ENCODE data around the gene DNAH6.

The DNAH6 gene

DNA sequence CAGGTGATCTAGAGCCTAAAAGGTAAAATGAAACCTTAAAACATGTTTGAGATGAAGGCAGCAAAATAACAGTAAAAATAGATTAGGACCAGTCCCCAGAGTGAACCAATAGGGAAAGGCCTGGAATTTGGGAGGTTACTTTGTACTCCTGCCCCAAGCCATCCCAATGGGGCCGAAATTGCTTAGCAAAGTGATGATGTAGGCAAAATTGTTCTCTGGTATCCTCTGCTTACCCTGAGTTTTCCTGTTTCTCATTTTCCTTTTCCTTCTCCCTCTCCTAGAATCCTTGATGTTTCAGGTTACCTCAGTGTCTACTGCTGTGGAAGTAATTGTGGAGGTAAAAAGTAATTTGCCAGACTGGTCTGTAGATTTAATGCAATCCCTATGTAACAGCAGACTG, 271.7 kb downstream of the DNAH6 start:
- no peak for FAIRE-seq
- DNase-seq (ENCODE audit: insufficient read length, low spot score) = no peak

DNA sequence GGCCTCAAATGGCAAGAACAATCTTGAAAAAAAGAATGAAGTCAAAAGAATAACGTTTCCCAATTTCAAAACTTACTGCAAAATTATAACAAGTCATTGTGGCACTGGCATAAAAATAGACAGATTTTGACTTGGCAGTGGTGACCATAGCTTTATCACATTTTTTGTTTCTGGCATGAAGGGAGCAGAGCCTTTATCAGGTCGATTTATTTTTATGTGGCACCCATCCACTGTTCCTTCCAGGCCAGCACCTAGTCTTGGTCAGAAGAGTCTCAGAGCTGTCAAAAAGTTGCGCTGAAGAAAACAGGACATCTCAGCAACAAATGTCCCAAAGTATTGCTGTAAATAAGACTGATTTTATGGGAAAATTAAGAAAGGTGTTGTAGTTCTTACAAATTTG, 272.2 kb downstream of the DNAH6 start:
- DNase-seq (ENCODE audit: insufficient read length, low spot score) (no peak), FAIRE-seq (no peak)

DNA sequence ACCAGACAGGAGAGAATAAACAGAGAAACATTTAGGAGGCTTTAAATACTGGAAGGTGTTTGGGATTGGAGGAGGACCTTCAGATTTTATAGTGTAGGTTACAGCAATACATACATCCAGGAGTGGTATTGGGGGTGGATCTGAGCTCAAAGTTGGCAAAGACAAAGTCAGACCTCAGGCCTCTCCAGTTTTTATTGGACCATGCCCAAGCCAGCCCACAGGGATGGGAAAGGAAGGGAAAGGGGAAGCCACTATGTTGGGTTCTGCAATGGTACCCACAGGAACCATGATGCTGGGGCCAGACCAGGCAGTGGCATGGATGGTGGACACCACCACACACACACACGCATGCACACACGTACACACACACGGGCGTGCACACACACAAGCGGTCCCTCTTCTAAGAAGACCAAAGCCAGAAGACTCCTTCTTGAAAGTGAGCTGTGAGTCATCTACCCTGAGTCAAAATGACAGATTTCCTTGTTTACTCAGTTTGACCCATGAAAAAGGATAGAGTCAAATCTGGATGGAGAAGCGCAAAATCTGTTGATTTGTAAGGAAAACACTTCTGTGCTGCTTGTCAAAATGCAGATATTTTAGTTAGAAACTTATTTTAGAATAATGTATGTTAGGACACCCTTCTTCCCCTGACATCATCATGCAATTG, 276.7 kb downstream of the DNAH6 start:
- DNase-seq (ENCODE audit: insufficient read length, low spot score) = no peak
- FAIRE-seq = no peak

DNA sequence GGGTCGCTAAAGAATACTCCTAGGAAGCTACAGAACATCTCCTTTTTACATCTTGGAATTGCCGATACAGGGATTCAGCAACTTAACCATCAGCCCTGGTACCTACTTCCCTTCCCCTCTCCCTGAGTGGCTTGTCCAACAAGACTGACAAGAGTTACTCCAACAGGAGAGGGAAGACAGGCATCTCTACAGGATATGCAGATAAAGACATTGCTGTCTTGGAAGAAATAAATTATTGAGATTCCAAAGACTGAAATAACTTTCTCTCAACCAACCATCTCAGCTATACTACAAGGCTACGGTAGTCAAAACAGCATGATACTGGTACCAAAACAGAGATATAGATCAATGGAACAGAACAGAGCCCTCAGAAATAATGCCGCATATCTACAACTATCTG, 277.3 kb downstream of the DNAH6 start:
- DNase-seq (ENCODE audit: insufficient read length, low spot score) (no peak), FAIRE-seq (no peak)

DNA sequence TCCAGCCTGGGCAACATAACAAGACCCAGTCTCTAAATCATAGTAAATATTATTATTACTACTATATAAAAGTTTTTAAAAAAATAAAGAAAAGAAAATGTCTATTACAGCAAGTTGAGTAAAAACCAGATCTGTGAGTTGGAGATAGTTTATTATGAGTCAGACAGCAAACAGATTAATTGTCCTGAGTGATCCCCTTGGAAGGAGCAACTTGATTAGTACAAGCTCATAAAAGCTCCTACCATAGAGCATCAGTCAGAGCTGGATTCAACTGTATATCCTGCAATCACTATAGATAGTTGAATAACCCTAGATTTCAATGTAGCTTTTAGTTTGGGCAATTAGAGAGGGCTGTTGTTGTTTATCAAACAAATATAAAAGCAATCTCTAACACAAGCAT, 280.5 kb downstream of the DNAH6 start:
- DNase-seq (ENCODE audit: insufficient read length, low spot score) (no peak), FAIRE-seq (no peak)

DNA sequence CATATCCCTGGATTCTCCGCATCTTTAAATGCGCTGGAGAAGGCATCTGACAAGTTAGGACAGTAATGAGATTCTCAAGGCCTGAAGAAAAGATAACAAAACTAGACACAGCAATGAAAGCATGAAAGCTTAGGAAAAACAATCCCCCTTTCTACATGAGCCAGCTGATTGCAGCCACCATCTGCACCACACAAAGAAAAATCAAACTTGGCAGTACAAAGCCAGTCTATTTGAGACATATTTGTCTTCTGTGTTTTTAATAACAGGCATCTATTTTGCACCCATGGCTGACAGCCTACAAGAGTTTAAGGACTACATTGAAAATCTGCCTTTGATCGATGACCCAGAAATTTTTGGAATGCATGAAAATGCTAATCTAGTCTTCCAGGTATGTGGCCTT, 281.0 kb downstream of the DNAH6 start:
- no peak for FAIRE-seq

DNA sequence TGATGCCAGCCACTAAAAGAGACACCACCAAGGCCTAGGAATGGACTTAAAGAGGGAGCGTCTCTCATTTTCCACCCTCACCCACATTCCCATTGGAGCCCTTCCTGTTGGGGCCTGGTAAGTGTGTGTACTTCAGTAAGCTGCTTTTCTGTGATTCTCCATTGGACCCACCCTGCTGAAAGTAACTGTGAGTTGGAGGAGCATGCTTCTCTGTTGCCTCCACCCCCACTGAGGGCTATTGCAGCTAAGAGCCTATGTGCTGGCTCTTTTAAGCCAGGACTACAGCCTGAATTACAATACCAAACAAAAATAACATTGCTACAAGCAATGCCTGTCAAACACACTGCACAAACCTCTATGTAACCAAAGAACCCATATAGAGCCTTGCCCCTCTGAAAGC, 283.5 kb downstream of the DNAH6 start:
- FAIRE-seq = peak; percentile 45

More for the DNA sequence above, 281.0 kb downstream of the DNAH6 start:
- no peak for DNase-seq (ENCODE audit: insufficient read length, low spot score)

DNA sequence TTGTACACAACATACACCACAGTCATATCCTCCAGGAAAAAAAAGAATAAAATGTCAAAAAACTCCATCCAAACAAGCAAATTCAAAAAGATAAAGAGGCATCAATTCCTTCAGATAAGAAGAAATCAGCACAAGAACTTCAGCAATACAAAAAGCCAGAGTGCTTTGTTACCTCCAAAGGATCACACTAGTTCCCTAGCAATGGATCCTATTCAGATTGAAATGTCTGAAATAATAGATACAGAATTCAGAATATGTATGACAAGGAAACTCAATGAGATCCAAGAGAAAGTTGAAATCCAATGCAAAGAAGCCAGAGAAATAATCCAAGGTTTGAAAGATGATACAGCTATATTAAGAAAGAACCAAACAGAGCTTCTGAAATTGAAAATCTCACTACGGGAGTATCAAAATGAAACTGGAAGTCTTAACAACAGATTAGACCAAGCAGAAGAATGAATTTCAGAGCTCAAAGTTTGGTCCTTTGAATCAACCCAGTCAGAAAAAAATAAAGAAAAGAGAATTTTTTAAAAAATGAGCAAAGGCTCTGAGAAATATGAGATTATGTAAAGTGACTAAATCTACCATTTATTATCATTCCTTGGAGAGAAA, 284.0 kb downstream of the DNAH6 start:
- DNase-seq (ENCODE audit: insufficient read length, low spot score) = no peak
- peak; percentile 66 for FAIRE-seq

More for the DNA sequence above, 283.5 kb downstream of the DNAH6 start:
- no peak for DNase-seq (ENCODE audit: insufficient read length, low spot score)

DNA sequence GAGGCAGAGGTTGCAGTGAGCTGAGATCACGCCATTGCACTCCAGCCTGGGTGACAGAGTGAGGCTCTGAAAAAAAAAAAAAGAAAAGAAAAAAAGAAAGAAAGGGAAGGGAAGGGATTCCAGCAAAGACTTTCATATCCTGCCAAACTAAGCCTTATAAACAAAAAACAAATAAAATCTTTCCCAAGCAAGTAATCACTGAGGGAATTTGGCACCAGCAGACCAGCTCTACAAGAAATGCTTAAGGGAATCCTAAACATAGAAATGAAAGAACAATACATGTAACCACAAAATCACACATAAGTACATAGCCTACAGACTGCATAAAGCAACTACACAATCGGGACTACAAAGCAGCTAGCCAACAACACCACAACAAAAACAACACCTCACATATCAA, 285.5 kb downstream of the DNAH6 start:
- DNase-seq (ENCODE audit: insufficient read length, low spot score) = no peak
- FAIRE-seq = no peak

DNA sequence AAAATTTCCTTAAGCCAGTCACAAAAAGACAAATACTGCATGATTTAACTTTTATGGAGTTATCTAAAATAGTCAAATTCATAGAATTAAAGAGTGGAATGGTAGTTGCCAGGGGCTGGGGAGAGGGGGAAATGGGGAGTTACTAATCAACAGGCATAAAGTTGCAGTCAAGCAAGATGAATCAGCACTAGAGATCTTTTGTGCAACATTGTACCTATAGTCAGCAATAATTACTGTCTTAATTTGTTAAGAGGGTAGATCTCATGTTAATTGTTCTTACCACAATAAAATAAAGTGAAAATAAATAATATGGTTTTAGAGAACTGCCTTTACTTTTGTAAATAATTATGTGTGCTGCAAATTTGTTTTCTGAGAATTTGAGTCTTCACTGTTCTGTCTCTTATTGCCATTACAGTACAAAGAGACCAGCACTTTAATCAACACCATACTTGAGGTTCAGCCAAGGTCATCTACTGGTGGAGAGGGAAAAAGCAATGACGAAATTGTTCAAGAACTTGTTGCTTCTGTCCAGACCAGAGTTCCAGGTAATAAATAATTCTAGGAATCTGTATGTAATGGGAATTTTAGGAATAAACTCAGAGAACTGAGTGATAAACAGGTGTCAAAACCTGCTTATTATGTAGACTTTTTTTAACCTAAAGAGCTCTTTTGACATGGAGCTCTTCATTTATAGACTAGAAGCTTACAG, 289.1 kb downstream of the DNAH6 start:
- no peak for DNase-seq (ENCODE audit: insufficient read length, low spot score)
- no peak for FAIRE-seq

DNA sequence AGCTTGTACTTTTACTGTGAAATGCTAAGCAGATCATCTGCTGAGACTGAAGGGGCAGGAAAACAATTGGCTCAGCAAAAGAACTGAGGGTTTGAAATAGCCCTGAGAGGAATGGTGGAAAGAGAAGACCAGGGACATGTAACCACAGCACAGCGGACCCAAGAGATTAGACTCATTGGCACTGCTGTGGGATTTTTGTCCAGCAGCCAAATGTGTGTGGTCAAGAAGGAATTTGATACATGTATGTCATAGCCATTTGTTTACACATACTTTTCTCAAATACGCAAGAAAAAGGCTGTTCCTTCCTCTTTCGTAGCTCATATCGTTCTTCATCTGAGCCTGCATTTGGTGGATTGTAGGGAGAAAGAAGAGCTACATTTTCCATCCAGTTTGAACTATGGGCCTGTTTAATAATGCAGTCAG, 290.8 kb downstream of the DNAH6 start:
- no peak for DNase-seq (ENCODE audit: insufficient read length, low spot score)
- peak; percentile 63 for FAIRE-seq

DNA sequence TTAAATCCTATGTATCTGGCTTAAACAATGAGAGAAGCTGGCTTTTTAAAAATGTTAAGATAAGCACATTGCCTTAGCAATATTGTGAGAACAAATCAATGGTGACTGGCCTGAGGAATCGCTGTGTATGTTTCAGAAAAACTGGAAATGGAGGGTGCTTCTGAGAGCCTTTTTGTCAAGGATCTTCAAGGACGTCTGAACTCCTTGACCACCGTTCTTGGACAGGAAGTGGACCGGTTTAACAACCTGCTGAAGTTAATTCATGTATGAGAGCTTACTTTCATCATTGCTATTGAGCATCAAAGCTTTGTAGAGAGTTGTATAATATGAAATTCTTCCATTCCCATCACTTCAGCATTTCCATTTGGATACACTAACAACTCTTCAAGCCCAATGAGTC, 292.0 kb downstream of the DNAH6 start:
- FAIRE-seq (no peak), DNase-seq (ENCODE audit: insufficient read length, low spot score) (no peak)

DNA sequence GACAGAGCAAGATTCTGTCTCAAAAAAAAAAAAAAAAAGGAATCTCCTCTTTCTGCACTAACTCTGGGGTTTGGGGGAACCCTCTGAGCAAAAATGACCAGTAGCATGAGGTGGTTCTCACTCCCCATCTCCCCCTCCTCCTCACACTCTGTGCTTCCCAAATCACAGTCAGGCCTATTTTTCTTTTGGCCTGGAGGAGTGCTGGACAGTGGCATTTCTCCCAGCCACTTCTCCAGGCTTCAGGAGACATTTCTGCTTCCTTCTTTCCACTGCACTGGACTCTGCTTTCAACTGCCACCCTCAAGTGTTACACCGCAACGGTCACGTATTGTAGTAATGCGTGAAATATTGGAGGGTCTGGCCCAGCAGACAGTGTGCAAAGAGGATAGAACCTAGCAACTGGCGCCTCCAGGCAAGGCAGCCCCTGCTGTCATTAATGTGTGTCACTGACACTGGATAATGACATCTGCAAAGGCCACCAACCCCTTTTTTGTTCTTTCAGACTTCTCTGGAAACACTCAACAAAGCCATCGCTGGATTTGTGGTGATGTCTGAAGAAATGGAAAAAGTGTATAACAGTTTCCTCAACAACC, 295.6 kb downstream of the DNAH6 start:
- FAIRE-seq = no peak
- no peak for DNase-seq (ENCODE audit: insufficient read length, low spot score)

DNA sequence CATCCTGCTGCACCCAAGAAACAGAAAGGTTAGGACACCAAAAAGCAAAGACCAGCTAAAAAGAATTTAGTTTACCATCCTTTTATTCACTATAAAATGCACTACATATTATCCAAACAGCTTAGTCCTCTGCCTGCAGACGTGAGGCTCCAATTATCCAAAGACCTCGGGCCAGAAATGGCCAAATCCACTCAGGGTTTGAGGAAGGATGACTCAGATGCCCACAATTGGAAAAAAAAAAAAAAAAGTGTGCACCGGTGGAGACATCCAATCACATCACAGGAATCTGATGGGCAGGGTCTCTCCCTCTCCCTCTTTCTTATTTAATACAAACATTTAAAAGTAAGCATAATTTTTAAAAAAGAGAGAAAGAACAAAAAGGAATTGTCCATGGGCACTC, 298.8 kb downstream of the DNAH6 start:
- FAIRE-seq (no peak), DNase-seq (ENCODE audit: insufficient read length, low spot score) (no peak)

DNA sequence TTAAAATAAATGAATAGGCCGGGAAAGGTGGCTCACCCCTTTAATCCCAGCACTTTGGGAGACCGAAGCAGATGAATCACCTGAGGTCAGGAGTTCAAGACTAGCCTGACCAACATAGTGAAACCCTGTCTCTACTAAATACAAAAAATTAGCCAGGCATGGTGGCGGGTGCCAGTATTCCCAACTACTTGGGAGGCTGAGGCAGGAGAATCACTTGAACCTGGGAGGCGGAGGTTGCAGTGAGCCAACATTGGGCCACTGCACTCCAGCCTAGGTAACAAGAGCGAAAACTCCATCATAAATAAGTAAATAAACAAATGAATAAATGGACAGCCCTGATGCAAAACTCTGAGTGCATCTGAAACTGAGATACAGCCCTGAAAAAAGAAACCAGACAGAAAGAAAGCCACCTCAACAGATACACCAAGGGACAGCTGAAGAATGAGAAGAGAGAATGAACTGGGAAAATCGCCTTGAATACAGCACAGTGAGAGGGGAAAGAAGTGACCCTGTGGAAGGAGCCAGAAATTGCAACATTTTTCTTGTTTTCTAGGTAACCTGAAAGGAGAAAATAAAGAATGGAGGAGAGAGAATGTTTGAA, 300.2 kb downstream of the DNAH6 start:
- DNase-seq (ENCODE audit: insufficient read length, low spot score) (peak; percentile 39), FAIRE-seq (peak; percentile 96)

DNA sequence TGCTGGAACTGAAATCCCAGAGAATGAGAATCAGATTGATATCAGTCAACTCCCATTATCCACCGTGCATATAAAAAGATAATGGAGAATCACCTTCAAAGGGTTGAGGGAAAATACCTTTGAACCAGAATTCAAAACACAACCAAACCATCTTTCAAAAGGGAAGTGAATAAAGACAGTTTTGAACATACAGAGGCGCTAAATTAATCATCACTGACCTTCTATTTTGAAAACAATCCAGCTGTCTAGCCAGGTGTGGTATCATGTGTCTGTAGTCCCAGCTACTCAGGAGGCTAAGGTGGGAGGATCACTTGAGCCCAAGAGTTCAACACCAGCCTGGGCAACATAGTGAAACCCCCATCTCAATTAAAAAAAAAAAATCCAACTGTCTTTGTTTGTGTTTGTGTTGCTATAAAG, 300.9 kb downstream of the DNAH6 start:
- DNase-seq (ENCODE audit: insufficient read length, low spot score) (peak; percentile 42), FAIRE-seq (no peak)

DNA sequence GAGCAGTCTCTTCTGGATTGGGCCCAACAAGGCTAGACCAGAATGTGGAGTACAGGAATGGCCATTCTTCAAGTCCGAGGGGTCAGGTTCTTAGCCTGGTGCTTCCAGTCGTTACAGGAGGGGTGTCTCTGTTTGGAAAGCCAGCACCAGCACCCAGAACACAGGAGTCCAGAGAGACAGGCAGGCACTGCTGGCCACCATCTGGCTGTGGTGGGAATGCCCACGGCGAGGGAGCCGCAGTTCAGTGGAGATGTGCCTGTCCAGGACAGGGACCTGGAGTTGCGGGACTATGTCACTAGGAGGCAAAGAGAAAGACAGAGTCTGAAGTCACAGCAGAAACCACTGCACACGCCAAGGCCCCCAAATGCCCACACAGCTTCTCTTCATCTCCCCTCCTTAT, 305.5 kb downstream of the DNAH6 start:
- no peak for DNase-seq (ENCODE audit: insufficient read length, low spot score)
- FAIRE-seq = no peak

DNA sequence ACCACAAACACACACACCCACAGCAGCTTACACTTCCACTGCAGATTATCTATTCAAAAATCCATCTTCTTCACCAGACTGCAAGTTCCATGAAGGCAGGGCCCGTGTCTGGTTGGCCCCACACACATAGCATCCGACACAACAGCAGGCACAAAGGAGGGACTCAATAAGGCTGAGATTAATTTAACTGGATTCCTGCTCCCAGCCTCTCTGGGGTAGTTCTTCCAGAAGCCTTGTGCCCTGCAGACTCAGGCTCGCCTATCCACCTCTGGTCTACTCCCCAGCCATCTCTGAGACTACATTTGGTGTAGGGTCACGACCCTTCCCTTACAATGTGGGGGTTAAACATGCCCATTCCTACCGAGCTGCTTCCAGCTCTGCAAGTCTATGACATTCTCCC, 306.9 kb downstream of the DNAH6 start:
- no peak for FAIRE-seq
- no peak for DNase-seq (ENCODE audit: insufficient read length, low spot score)

DNA sequence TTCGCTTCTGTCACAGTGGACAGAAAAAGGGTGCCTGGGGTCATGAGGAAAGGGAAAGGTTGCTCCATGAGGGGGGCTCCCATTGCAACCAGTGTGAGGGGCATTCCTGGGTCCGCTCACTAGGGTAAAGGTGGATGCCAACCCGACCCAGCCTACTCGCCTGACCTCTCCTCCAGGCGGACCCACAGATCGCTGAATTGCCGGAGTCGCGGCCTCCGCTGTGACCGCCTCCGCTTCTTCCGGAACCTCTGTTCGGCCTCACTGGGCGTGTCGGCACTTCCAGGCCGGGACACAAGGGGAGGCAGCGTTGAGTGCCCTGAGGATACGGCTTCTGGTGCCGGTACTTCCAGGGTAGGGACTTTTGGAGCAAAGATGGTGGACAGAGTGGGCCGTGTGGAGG, 307.5 kb downstream of the DNAH6 start:
- FAIRE-seq (no peak), DNase-seq (ENCODE audit: insufficient read length, low spot score) (no peak)

DNA sequence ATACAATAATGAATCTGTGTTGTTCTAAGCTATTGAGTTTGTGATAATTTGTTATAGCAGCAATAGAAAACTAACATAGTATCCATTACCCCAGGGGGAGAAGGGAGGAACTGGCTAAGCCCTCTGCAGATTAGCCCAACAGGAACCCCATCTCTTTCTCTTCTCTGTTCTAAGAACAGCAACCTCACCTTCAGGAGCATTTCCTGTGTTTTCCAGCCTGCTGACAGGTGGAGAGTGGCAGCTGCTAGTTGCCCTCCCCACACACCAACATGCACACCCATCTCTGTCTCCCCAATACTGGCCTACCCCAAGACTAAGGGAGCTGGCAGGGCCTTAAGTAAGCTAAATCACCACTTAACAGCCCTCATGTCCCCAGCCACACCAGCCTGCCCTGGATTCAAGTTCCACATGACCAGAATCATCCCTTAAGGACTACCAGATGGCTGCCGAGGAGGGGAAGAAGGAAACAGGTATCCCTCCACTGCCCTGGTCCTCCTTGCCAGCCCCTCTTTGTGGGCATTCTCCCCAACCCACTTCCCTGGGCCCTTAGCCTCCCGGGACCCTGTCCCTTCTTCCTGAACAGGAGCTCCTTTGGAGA, 311.8 kb downstream of the DNAH6 start:
- DNase-seq (ENCODE audit: insufficient read length, low spot score) (no peak), FAIRE-seq (no peak)

DNA sequence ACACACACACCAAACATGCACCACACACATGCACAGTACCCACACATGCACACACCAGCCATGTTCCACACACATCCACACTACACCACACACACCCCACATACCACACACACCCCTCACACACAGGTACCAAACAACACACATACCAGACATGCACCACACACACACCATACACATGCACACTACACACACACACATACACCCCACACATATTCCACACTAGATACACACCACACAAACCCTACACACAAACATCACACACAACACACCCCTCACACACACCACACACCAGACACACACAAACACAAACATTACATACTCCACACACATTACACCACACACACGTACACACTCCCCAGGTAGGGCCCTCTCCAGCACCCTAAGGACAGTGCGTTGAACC, 313.4 kb downstream of the DNAH6 start:
- FAIRE-seq = no peak
- no peak for DNase-seq (ENCODE audit: insufficient read length, low spot score)

Data from GM19239 (cell line).